NCI-H748 treated with DMSO at 0.1 percent for 48 hours (cell line): ENCODE results near the gene PTAFR.

Experiments used
- DNase-seq: peaks from one replicate; lab custom pipeline; 2025; lab: John Stamatoyannopoulos, UW

The PTAFR gene

DNA sequence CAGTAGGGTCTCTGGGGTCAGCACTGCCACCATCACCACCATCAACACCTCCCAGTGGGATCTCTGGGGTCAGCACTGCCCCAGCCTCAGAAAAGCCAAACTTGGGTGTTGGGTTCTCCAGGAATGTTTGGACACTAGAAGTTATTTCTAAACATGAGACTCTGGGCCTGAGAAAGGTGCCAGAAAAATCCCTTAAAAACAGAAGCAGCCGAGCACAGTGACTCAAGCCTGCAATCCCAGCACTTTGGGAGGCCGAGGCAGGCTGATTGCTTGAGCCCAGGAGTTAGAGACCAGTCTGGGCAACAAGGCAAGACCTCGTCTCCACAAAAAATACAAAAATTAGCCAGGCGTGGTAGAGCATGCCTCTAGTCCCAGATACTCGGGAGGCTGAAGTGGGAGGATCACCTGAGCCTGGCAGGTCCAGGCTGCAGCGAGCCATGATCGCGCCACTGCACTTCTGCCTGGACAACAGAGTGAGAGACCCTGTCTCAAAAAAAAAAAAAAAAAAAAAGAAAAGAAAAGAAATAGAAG lies 470 bp downstream of the PTAFR start:
- DNase-seq = no peak

DNA sequence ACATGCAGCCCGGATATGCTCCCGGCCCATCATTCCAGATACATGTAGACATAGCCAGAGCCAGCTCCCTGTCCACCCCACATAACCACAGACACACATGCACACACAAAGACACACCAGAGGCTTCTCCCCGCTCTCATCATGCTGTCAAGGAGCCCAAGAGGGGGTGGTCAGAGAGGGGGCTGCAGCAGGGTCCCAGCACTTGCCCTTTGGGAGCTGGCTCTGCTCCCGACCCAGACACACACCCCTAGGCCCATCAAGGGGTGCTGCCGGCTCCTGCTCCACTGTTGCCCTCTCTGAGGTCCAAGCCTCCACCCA lies 2.6 kb downstream of the PTAFR start:
- no peak for DNase-seq

DNA sequence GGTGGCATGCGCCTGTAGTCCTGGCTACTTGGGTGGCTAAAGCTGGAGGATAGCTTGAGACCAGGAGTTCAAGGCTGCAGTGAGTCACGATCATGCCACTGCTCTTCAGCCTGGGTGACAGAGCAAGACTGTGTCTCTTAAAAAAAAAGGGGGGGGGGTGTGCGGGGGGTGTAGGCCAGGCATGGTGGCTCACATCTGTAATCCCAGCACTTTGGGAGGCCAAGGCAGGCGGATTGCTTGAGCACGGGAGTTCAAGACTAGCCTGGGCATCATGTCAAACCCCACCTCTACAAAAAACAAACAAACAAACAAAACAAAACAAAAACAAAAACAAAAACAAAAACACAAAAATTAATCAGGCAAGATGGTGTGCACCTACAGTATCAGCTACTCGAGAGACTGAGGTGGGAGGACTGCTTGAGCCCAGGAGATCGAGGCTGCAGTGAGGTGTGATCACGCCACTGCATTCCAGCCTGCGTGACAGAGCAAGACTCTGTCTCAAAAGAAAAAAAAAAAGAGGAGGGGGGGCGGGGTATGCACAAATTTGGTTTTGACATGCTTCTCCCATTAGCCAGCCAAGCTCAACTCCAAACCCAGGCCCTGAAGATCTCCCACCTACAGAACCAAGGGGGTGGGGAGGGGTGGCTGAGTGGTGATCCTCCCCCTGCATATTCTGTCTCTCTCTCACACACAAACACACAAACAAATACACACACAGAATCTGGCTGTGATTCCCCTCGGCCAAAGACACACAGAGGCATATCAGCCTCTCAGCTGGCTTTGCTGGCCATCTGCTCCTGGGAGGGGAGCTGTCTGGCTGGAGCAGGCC lies 3.1 kb downstream of the PTAFR start:
- no peak for DNase-seq

DNA sequence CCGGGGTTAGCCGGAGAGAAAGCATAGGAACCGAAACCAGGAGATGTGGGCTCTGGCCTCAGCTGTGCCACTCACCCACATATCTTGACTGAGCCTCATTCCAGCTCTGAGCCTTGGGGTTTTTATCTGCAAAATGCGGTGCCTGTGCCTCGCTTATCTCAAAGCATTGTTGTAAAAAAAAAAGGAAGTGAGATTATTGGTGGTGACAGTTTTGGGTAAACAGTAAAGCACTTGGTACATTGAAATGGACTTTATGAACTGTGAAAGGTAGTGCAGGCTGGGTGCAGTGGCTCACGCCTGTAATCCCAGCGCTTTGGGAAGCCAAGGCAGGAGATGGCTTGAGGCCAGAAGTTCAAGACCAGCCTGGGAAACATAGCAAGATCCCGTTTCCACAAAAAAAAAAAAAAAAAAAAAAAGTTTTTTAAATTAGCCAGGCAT lies 3.8 kb downstream of the PTAFR start:
- DNase-seq = no peak

DNA sequence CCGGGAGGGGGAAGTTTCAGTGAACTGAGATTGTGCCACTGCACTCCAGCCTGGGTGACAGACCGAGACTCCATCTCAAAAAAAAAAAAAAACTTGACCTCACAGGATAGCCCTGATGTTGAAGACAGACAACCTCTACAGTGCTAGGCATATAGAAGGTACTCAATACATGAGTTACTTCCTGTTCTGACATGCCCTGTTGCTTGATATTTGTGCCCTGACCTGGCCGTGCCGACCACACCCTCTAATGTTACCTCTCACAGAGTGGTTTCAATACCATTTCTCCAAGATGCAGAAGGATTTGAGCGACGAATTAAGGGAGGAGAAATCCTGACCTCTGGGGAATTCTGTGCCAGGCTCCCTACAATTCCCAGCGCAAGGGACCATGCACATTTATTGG lies 5.2 kb downstream of the PTAFR start:
- DNase-seq = no peak

DNA sequence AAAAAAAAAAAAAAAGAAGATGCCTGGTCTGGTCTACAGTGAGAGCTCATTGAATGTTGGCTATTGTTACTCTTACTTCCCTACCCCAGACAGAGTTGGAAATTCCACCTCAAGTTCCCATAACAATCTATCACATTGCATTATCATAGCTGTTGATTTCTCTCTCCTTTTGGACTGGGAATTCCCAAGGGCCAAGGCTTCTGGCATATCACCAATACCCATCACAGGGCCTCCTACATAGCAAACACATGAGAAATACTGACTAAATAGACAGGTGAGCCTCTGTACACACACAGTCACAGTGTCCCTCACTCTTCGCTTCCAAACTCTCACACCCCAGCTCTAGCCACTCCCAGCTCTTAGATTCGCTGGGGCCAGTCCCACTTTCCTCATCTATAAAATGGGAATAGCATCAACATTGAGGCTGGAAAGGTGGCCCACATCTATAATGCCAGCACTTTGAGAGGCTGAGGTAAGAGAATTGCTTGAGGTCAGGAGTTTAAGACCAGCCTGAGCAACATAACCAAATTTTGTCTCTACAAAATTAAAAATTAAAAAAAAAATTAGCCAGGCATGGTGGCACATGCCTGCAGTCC lies 6.4 kb downstream of the PTAFR start:
- DNase-seq = no peak

DNA sequence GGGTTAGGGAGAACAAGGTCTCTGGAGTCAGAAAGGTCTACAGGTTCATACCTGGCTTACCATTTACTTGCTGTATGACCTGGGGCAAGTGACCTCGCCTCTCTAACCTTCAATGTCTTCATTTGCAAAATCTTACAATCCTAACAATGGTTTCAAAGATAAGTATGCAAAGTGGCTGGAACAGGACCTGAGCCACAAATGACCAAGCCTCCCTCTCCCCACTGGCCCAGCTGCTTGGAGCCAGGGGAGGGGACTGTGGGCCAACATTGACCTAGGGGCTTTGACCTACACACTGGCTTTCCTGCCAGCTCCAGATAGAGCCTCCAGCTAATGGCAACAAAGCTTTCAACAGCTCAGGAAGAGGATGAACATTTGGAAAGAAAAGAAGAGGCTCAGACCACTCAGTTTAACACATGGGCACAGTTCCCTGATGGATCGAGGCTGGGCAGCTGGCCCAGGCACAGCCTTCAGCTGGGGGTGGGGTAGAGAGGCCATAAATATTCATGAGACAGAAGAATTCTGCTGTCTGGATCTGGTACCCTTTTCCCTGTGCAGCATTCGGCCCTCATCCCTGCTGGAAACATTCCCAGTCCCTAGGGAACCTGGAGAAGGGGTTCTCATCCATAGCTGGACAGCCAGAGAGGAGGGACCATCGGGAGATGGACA lies 12.9 kb downstream of the PTAFR start:
- DNase-seq = no peak

DNA sequence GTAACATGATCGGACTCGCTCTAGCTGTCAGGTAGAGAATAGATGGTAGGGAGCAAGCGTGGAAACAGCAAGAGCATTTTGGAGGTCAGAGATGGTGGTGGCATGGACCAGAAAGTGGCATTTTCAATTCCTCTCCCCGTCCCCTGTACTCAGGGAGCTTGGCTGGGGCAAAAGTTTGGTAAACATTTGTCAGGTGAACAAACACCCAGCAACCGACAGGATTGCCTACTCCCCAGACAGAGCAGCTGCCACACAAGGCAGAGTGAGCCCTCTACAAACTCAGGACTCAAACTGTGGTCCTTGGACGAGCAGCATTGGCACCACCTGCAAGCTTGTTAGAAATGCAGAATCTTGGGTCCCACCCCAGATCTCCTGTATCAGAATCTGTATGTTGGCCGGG lies 14.3 kb downstream of the PTAFR start:
- no peak for DNase-seq

GRCh38 chr1:28161751-28162150 lies 14.7 kb downstream of the PTAFR start:
- DNase-seq = no peak

DNA sequence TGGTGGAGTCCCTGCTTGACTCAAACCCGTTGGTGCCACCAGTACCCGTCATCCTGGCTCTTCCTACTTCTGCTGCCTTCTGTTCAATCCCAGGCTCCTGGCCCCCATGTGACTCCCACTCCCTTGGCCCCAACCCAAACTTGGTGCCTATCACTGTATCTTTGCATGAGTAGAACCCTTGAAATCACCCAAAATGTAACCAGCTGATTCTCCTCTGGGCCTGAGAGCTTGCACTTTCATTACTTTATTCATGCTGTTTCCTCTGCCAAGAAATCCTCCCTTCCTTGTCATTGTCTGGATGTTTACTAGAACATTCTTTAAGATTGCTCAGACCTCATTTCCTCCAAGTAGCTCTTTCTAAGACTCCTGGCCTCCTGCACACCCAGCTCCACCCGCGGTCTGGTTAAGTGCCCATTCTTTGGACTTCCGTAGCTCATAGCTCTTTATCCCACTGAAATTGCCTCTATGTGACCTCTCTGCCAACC lies 15.7 kb downstream of the PTAFR start:
- DNase-seq = no peak

- DNase-seq = no peak
Observed at GRCh38 chr1:28159680-28160079, 16.8 kb downstream of the PTAFR start.

GRCh38 chr1:28159243-28159642 lies 17.2 kb downstream of the PTAFR start:
- DNase-seq = no peak

DNA sequence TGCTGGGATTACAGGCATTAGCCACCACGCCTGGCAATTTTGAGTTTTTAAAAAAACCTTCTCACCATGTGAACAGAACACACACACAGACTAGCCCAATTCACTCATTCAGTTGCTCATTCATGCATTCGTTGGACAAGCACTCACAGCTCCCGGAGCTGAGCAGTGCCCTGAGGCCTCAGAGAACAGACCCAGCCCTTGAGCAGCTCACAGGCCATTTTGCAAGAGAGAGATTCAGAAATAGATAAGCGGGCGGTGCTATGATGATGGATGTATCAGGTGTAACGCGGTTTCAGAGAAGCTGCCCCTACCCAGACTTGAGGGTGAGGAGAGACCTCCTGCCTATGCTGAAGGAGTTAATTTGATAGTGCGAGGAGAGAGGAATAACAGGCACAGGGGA lies 18.6 kb downstream of the PTAFR start:
- DNase-seq = no peak

DNA sequence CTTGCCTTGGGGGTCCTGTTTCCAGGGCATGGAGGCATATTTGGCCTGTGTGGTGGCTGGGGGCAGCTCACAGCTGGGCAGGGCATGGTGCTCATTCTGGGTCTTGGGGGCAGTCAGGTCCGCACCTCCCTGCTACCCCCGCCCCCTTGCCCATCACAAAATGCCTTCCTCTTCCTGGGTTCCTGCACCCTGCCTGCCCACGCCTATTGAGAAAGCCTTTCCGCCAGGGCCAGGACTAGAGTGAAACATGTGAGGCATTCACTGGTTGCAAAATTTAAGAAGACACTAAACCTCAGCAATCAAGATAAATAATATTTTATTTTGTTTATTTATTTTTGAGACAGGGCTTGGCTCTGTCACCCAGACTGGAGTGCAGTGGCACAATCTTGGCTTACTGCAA lies 19.7 kb downstream of the PTAFR start:
- no peak for DNase-seq

DNA sequence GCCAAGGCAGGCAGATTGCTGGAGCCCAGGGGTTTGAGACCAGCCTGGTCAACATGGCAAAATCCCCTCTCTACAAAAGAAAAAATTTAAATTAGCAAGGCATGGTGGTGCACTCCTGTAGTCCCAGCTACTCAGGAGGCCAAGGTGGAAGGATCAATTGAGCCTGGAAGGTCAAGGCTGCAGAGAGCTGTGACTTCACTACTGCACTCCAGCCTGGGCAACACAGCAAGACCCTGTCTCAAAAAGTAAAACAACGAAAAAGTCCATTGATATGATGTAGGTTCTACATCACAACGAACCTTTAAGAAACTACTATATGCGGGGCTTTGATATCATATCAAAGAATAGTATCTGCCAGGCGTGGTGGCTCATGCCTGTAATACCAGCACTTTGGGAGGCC lies 20.9 kb downstream of the PTAFR start:
- DNase-seq = no peak

GRCh38 chr1:28154078-28154594 lies 22.4 kb downstream of the PTAFR start:
- no peak for DNase-seq

GRCh38 chr1:28150125-28150780 lies 26.2 kb downstream of the PTAFR start:
- no peak for DNase-seq

GRCh38 chr1:28148880-28149195 lies 27.7 kb downstream of the PTAFR start:
- DNase-seq = no peak

- no peak for DNase-seq
Observed at GRCh38 chr1:28147264-28148094, 29.0 kb downstream of the PTAFR start.

GRCh38 chr1:28145728-28146127 lies 30.8 kb downstream of the PTAFR start:
- no peak for DNase-seq
